NCI-H2081 (cell line): ENCODE data around the gene HOXA5.

ENCODE experiments used
- DNase-seq, 2 experiments: peaks; one replicate each; lab custom pipeline; 2025; lab: John Stamatoyannopoulos, UW

The HOXA5 gene

DNA sequence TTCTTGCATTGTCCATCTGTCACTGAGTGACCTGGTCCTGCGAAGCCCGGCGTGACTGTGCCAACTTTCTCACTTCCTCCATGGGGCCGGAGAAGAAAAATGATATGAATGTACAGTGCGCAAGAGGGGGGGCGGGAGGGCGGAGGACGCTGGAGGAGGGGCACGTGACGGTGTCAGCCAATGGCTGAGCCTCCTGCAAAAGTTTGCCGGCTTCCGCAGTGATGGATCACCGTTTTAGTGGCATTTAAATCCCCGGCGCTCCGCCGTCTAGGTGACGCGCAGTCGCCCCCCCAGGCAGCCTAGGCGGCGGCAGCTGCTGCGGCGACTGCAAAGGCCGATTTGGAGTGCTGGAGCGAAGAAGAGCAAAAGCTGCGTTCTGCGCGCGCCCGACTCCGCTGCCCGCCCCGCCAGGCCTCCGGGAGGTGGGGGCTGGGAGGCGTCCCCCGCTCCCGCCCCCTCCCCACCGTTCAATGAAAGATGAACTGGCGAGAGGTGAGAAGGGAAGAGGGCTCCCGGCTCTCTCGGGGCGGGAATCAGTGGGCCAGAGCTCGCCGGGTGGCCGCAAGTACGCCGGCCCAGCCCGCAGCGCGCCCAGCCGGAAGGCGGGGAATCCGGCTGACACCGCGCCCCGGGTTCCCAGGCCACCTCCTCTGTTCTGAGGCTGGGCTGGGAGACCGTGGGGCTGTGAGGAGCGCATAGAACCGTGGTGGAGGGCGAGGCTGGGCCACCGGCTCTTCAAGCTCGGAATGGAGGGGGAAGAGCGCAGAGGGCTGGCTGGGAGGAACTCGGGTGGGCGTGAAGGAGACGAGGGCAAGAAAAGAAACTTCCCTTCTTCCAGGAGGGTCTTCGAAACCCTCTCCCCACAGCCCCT lies 47.3 kb downstream of the HOXA5 start, which contains the start of gene HOXA1:
TSS of gene HOXA1 (minus strand) at position 104 of the 871 bp plus-strand sequence. CDS start at position 16, 88 bp downstream.
- peak; percentile 93 to 95 for DNase-seq

DNA sequence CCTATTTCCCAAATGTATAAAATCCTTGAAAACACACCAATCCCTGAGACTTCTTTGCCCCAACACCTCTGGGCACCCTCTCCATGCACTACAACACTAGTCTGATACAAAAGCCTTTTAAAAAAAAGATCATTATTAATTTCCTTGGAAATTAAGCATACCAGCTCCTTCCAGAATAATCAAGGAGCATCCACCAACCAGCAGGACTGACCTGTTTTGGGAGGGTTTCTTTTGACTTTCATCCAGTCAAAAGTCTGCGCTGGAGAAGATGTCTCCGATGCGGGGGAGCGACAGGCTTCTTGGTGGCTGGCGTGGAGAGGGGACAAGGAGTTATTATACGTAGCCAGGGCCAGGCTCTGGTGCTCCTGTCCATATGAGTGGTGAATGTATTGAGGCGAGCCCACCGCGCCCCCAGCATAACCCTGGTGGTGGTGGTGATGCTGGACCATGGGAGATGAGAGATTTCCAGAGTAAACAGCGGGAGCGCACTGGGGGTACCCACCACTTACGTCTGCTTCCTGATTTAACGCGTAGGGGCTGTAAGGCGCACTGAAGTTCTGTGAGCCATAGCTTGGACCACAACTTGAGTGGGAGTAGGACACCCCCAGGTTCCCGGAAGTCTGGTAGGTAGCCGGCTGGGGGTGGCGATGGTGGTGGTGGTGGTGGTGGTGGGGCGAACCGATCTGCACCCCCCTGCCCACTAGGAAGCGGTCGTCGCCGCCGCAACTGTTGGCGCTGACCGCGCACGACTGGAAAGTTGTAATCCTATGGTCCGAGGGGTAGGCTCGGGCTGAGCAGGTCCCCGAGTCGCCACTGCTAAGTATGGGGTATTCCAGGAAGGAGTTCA lies 48.2 kb downstream of the HOXA5 start:
- DNase-seq = no peak

- no peak for DNase-seq
Observed at GRCh38 chr7:27094304-27095049, 49.0 kb downstream of the HOXA5 start.

- DNase-seq = no peak
Observed at GRCh38 chr7:27093184-27093895, 50.1 kb downstream of the HOXA5 start.

DNA sequence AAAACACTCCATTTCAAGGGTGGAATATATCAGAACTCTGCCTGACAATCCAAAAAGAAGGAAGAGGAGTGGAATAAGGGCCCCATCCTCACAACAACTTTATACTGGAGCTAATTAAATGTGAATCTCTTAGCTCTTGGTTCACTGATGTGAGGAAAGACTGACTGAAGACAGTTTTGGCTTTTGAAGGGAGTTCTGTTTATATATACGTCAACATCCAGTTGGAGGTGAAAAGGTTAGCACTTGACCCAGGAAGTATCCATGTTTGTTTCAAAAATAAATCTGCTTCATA lies 50.7 kb downstream of the HOXA5 start:
- DNase-seq = no peak

- no peak for DNase-seq
Observed at GRCh38 chr7:27091941-27092818, 51.3 kb downstream of the HOXA5 start.

GRCh38 chr7:27091105-27091504 lies 52.4 kb downstream of the HOXA5 start:
- peak in 1 of 2 experiments; percentile 44 for DNase-seq
